Esophagus muscularis mucosa (tissue), 4 donors: ENCODE data around the gene CHCHD3. TPM values are rescaled to one million over a fixed set of nuclear protein-coding genes. Genes with fewer than 3 reads are reported as not detected.
A peak's percentile ranks its signal among the peaks of the same experiment; 100 is the strongest.

Experiments used
- DNase-seq: peaks from one replicate; pipeline ENCODE4 v3.0.0-alpha.2; 2017; ENCODE audit errors: extremely low spot score
- H3K27ac ChIP-seq, 4 donors: fragments of 200-600 bp; sonication (generic); replicated peaks in 1 of 4; 1 replicate in 3 of 4; 2 replicates in 1 of 4; pipeline ENCODE4 v1.5.1; 2016 to 2019; ENCODE audit warnings: mild to moderate bottlenecking in 1 of 4
- H3K27me3 ChIP-seq, 4 donors: fragments of 200-600 bp; sonication (generic); one replicate each; pipeline versions ENCODE4 v1.5.1 to v1.6.0; 2016 to 2019
- H3K36me3 ChIP-seq, 4 donors: fragments of 200-600 bp; sonication (generic); one replicate each; pipeline ENCODE4 v1.5.1; 2016 to 2019
- H3K4me1 ChIP-seq, 4 donors: fragments of 200-600 bp; sonication (generic); one replicate each; pipeline ENCODE4 v1.5.1; 2016 to 2019
- H3K4me3 ChIP-seq, 4 donors: fragments of 200-600 bp; sonication (generic); 1 replicate in 2 of 4; 2 replicates in 2 of 4; pipeline ENCODE4 v1.5.1; 2016 to 2019; ENCODE audit warnings: mild to moderate bottlenecking in 4 of 4, moderate library complexity in 1 of 4
- H3K9me3 ChIP-seq, 4 donors: fragments of 200-600 bp; sonication (generic); 1 replicate in 3 of 4; 2 replicates in 1 of 4; pipeline ENCODE4 v1.5.1; 2016 to 2019
- EP300 ChIP-seq: sonication (generic); formaldehyde crosslinking; IDR thresholded peaks from one replicate; pipeline ENCODE4 v1.6.1; 2017; ENCODE audit warnings: antibody characterized with exemption
- POLR2A ChIP-seq: fragments of 450-650 bp; IDR thresholded peaks from one replicate; pipeline ENCODE4 v1.6.1; 2017; ENCODE audit warnings: antibody characterized with exemption, moderate library complexity, mild to moderate bottlenecking, low read depth
- POLR2AphosphoS5 ChIP-seq, 2 donors: sonication (generic); formaldehyde crosslinking; IDR thresholded peaks; one replicate each; pipeline ENCODE4 v1.6.1; 2017; ENCODE audit warnings: antibody characterized with exemption in 2 of 2
- WGBS: methylation state at CpG from one replicate; pipeline ENCODE4 v1.1.5; 2018; 5-methylcytosine and 5-hydroxymethylcytosine counted together
- intact Hi-C: fragments of 100-400 bp; cut with DNase I; formaldehyde crosslinking; loops from one replicate; pipeline ENCODE4 v1.15.1; 2023
- total RNA-seq, 4 donors: library from RNA; depleted of rRNA; stranded (reverse); fragments of >200 nt; gene quantifications; one replicate each; pipeline versions ENCODE4 v1.1.0 to v1.2.1, GENCODE V29; 2016
- TF ChIP-seq, protein P1 (sequence below), 3 experiments: fragments of 200-600 bp in 2 of 3; fragments of 450-650 bp in 1 of 3; sonication (generic) in 2 of 3; IDR thresholded peaks; one replicate each; pipeline ENCODE4 v1.5.1; 2017 to 2019; ENCODE audit warnings: antibody characterized with exemption in 3 of 3, mild to moderate bottlenecking in 2 of 3, moderate library complexity in 1 of 3

Gene CHCHD3
- total RNA-seq, 4 donors from 2014 or later = 58.6 to 74.3 (median 68.9) TPM

DNA sequence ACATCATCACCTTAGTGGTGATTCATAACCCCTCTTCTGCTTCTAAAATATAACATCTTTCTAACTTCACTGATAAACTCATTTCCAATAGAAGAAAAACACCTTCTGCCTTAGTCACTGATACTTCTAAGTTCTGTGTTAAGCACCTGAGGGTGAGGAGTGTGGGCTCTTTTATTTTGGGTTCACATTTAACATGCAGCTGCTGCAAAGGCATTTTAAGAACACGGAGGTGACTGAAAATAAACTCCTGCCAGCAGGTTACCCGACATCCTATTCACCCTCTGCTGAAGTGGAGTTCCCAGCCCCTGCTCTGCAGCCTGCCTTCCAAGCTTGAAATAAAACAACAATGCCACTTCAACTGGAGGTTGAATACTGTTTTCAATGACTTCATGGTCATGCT lies 302.7 kb downstream of the CHCHD3 start:
- TF ChIP-seq POLR2A = no peak
- no peak for DNase-seq
- Histone ChIP-seq H3K9me3 (no peaks in the 10 kb centered on the region), H3K27ac (no peak overlapping the region), H3K4me1 (no peaks in the 10 kb centered on the region), H3K4me3 (no peak overlapping the region), H3K36me3 (peaks cover 0 to 10% (median 7%) of the 10 kb centered on the region in 4 donors), H3K27me3 (no peaks in the 10 kb centered on the region)
- intact Hi-C loops = no loop called here
- 21% methylated on average over 2 of the region's 2 CpGs for WGBS

DNA sequence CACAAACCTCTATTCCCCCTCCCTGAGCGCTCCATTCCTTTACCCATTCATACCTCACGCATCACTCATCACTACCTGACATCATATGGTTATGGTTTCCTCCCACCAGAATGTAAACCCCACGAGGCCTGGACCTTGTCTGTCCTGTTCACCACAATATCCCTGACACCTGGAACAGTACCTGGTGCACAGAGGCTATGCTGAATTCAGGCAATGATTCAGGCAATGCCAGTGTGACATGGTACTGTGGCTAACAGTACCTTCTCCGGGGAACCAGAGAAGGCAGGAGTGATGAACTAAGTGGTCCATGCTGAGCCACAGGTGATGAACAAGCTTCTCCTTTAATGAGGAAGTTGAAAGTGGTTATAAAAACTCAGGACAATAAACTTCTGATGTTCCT lies 303.1 kb downstream of the CHCHD3 start:
- H3K9me3 ChIP-seq = no peaks in the 10 kb centered on the region
- intact Hi-C loops = no loop called here
- no peak overlapping the region for H3K4me3 ChIP-seq
- H3K27ac ChIP-seq = no peak overlapping the region
- H3K36me3 ChIP-seq = peaks cover 0 to 8% (median 5%) of the 10 kb centered on the region in 4 donors
- no peaks in the 10 kb centered on the region for H3K27me3 ChIP-seq
- no peak for DNase-seq
- H3K4me1 ChIP-seq = no peaks in the 10 kb centered on the region
- TF ChIP-seq, protein P1, sequence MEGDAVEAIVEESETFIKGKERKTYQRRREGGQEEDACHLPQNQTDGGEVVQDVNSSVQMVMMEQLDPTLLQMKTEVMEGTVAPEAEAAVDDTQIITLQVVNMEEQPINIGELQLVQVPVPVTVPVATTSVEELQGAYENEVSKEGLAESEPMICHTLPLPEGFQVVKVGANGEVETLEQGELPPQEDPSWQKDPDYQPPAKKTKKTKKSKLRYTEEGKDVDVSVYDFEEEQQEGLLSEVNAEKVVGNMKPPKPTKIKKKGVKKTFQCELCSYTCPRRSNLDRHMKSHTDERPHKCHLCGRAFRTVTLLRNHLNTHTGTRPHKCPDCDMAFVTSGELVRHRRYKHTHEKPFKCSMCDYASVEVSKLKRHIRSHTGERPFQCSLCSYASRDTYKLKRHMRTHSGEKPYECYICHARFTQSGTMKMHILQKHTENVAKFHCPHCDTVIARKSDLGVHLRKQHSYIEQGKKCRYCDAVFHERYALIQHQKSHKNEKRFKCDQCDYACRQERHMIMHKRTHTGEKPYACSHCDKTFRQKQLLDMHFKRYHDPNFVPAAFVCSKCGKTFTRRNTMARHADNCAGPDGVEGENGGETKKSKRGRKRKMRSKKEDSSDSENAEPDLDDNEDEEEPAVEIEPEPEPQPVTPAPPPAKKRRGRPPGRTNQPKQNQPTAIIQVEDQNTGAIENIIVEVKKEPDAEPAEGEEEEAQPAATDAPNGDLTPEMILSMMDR (IDR thresholded peaks at IDR 0.05) = no peak
- TF ChIP-seq POLR2A (no peak), POLR2AphosphoS5 (IDR thresholded peaks at IDR 0.05) (no peak), EP300 (no peak)
- WGBS = 77% methylated on average over 4 of the region's 4 CpGs

DNA sequence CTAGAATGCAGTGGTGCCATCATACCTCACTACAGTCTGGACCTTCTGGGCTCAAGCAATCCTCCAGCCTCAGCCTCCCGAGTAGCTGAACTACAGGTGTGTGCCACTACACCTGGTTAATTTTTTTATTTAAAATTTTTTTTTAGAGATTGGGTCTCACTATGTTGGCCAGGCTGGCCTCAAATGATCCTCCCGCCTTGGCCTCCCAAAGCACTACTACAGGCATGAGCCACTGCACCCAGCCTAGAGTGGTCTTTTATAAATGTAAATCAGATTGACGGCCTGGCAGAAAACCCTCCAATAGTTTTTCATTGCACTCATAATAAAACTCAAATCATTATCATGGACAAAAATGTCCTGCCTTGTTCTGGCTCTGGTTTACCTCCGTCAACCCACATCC lies 303.9 kb downstream of the CHCHD3 start:
- H3K4me3 ChIP-seq = no peak overlapping the region
- H3K9me3 ChIP-seq = no peaks in the 10 kb centered on the region
- TF ChIP-seq POLR2AphosphoS5 (IDR thresholded peaks at IDR 0.05) (no peak), EP300 (no peak), POLR2A (no peak)
- TF ChIP-seq, protein P1 (IDR thresholded peaks at IDR 0.05) = no peak
- WGBS = 97% methylated on average over 4 of the region's 4 CpGs
- H3K4me1 ChIP-seq = no peaks in the 10 kb centered on the region
- no peaks in the 10 kb centered on the region for H3K27me3 ChIP-seq
- H3K36me3 ChIP-seq = no peaks in the 10 kb centered on the region
- H3K27ac ChIP-seq = no peak overlapping the region
- intact Hi-C loops = no loop called here
- no peak for DNase-seq

DNA sequence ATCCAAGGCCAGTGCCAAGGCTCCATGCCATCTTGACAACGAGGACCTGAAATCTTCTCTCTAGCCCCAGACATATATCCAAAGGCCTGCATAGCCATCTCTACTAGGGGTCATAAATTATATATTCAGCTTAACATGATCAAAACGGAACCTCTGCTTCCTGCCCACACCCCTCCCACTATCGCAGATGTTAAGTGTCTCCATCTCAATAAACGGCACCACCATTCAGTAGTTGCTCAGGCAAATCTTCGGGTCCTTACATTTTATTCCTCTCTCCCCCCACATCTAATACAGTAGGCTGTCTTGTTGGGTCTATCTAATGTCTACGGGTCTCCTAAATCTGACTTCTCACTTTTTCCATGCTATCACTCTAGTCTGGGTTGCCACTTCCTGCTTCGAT lies 304.5 kb downstream of the CHCHD3 start:
- Histone ChIP-seq H3K4me3 (no peak overlapping the region), H3K4me1 (no peaks in the 10 kb centered on the region), H3K27ac (no peak overlapping the region), H3K27me3 (no peaks in the 10 kb centered on the region), H3K36me3 (no peaks in the 10 kb centered on the region), H3K9me3 (no peaks in the 10 kb centered on the region)
- 74% methylated on average over 7 of the region's 7 CpGs for WGBS
- no peak for DNase-seq
- intact Hi-C loops = no loop called here
- TF ChIP-seq POLR2A = no peak
- no peak for TF ChIP-seq POLR2AphosphoS5 (IDR thresholded peaks at IDR 0.05)
- TF ChIP-seq EP300 = no peak
- TF ChIP-seq, protein P1 (IDR thresholded peaks at IDR 0.05) = no peak

DNA sequence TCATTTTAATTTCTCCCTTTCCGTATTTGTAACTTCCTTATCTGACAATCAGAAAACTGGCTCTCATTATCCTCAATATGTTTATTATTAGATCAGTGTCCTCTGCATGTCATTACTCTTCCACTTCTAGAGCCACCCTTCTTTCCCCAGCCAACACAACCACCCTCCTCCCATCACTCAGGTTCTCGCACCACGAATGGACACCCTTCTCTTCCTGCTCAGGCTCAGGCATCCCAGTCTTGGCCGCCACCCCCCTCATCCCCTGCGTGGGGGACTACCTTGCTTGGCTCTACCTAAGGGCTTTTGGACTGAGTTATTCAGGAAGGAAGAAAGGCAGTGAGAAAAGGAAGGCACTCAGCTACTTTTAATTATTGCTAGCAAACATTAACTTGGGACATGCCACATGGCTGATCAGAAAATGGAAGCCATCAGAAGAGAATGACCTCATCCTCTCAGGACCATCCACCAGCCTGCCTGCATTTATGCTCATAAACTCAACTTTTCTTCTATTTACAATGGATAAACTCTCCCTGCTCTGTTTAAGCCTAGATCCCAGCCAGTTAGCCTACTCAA lies 305.8 kb downstream of the CHCHD3 start:
- 89% methylated on average over 5 of the region's 5 CpGs for WGBS
- intact Hi-C loops = no loop called here

More for the DNA sequence above, 305.8 kb downstream of the CHCHD3 start:
- H3K36me3 ChIP-seq = no peaks in the 10 kb centered on the region
- H3K27me3 ChIP-seq = no peaks in the 10 kb centered on the region
- H3K4me1 ChIP-seq = no peaks in the 10 kb centered on the region
- H3K4me3 ChIP-seq = no peak overlapping the region
- H3K9me3 ChIP-seq = no peaks in the 10 kb centered on the region
- TF ChIP-seq EP300 (no peak), POLR2A (no peak), POLR2AphosphoS5 (IDR thresholded peaks at IDR 0.05) (no peak)
- TF ChIP-seq, protein P1 (IDR thresholded peaks at IDR 0.05) = no peak
- no peak overlapping the region for H3K27ac ChIP-seq
- peak; percentile 62 for DNase-seq
